Heart right ventricle (tissue), 16 donors: ENCODE data around the gene C14orf132. TPM values are rescaled to one million over a fixed set of nuclear protein-coding genes. Genes with fewer than 3 reads are reported as not detected.

Experiments used
- ATAC-seq, 8 donors: fragments of 200-7000 bp; cut with Tn5 transposase; one replicate each; pipeline ENCODE4 v1.9.1; 2020; ENCODE audit warnings: mild to moderate bottlenecking in 8 of 8, moderate library complexity in 8 of 8, moderate number of reproducible peaks in 1 of 8
- DNase-seq, 2 donors: peaks; one replicate each; pipeline ENCODE4 v3.0.0-alpha.2; 2020
- H3K27ac ChIP-seq, 10 donors: fragments of 200-600 bp; sonication (generic) in 2 of 10; one replicate each; pipeline versions ENCODE4 v1.5.0 to v1.8.0; 2020 to 2022; ENCODE audit warnings: mild to moderate bottlenecking in 3 of 10
- H3K27me3 ChIP-seq, 7 donors: fragments of 200-600 bp; one replicate each; pipeline ENCODE4 v1.8.0; 2021 to 2022; ENCODE audit warnings: mild to moderate bottlenecking in 2 of 7
- H3K36me3 ChIP-seq, 9 donors: fragments of 200-600 bp; sonication (generic) in 1 of 9; one replicate each; pipeline versions ENCODE4 v1.5.0 to v1.8.0; 2020 to 2022; ENCODE audit warnings: mild to moderate bottlenecking in 2 of 9
- H3K4me1 ChIP-seq, 9 donors: fragments of 200-600 bp; sonication (generic) in 1 of 9; one replicate each; pipeline versions ENCODE4 v1.5.0 to v1.8.0; 2020 to 2022; ENCODE audit warnings: mild to moderate bottlenecking in 4 of 9
- H3K4me3 ChIP-seq, 10 donors: fragments of 200-600 bp; sonication (generic) in 2 of 10; one replicate each; pipeline versions ENCODE4 v1.5.0 to v1.8.0; 2020 to 2022; ENCODE audit warnings: mild to moderate bottlenecking in 7 of 10, moderate library complexity in 2 of 10
- H3K9me3 ChIP-seq, 11 donors: fragments of 200-600 bp in 10 of 11; sonication (generic) in 2 of 11; one replicate each; pipeline versions ENCODE4 v1.5.0 to v1.8.0; 2013 to 2022; ENCODE audit warnings: mild to moderate bottlenecking in 2 of 11, control low read depth in 1 of 11, moderate library complexity in 1 of 11
- CTCF ChIP-seq, 9 donors: fragments of 200-600 bp; sonication (generic) in 2 of 9; IDR thresholded peaks; one replicate each; pipeline versions ENCODE4 v1.5.0 to v1.8.0; 2021 to 2022; ENCODE audit warnings: antibody characterized with exemption in 9 of 9, mild to moderate bottlenecking in 5 of 9, moderate library complexity in 1 of 9
- WGBS, 2 donors: extraction: QIAGEN DNeasy Blood & Tissue Kit; methylation state at CpG; one replicate each; pipeline ENCODE4 v1.1.7; 2013; ENCODE audit warnings: inconsistent platforms in 1 of 2; 5-methylcytosine and 5-hydroxymethylcytosine counted together
- intact Hi-C, 10 donors: fragments of 100-400 bp; cut with DNase I; formaldehyde crosslinking; loops; one replicate each; pipeline versions ENCODE4 v1.11.1 to v1.14.2; 2022
- polyA plus RNA-seq, 2 donors: library from polyadenylated mRNA; stranded (reverse); fragments of 200-250 nt; gene quantifications; one replicate each; pipeline ENCODE4 v1.2.3, GENCODE V29; 2013
- total RNA-seq, 10 donors: library from RNA; stranded (reverse); fragmentation: NEBNext Ultra II Directional in 3 of 10; extraction: Animal tissue kit (Norgen Biotek cat#: 25700) in 3 of 10; gene quantifications; one replicate each; pipeline versions ENCODE4 v1.2.1 to v1.2.4, GENCODE V29; 2021 to 2023
- donor health status: Arrhythmogenic right ventricular cardiomyopathy.
- donor health status: ischemic (EF 13 %, LVEDD 7.1; RV severe dilation, severe dysfunction).
- donor health status: healthy with polysubstance abuse.
- donor health status: DM: no; HTN: yes; CAD: no.
- donor health status: DM: no; HTN: no; CAD: no.
- donor health status: ischemic (EF 25% LVEDD 6.9; RV normal size, moderate dysfunction).
- donor health status: ischemic (EF 25% LVEDD 5.7; RV mildly dilated, moderate dysfunction).
- donor health status: healthy.
- donor health status: DM: yes; HTN: yes; CAD: no.
- donor health status: Ischemic cardiomyopathy.
- donor health status: ischemic (EF 35%, LVEDD 5.7; RV mildly dilated, moderate dysfunction).
- donor health status: nonischemic (EF 11% LVEDD 7.7; RV severe dilation, severe dysfunction).
- donor health status: DM: yes; HTN: yes; CAD: no.
- donor health status: PGD.
- donor health status: ischemic (EF 29% LVEDD 5.4; RV normal size, mild dysfunction).
- donor health status: nonischemic (EF 23%, LVEDD 6.1; RV moderate dilation, normal function).

Gene C14orf132
- total and polyA plus RNA-seq, 12 donors = 0.80 to 16.2 (median 2.5) TPM

- H3K4me1 ChIP-seq = peaks cover 0 to 30% (median 6%) of the 10 kb centered on the region in 9 donors
- no peak for TF ChIP-seq CTCF (IDR thresholded peaks at IDR 0.05)
- no peak overlapping the region for H3K27ac ChIP-seq
- H3K27me3 ChIP-seq = no peaks in the 10 kb centered on the region
- intact Hi-C loops = no loop called here
- ATAC-seq (no peak), DNase-seq (no peak)
- H3K36me3 ChIP-seq = no peaks in the 10 kb centered on the region
- peaks cover 0 to 9% (median 0%) of the 10 kb centered on the region in 11 donors for H3K9me3 ChIP-seq
- no peak overlapping the region for H3K4me3 ChIP-seq
Observed at GRCh38 chr14:96049932-96050331, 10.8 kb downstream of the C14orf132 start.

DNA sequence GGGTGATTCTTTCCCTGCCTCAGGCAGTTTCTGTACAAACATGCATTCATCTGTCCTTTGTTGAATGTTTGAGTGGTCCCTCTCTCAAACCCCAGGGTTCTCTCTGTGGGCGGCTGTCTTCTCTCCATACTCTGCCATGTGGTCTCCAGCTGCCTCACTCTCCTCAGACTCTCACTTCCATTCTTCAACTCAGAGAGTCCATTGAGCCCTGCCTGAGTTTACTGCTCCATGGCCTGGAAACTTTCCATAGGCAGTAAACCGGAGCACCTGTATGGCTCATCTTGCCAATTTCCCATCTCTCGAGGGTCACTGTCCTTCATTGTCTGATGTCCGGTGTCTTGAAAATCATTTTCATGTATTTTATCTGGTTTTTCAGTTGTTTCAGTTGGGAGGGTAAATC, 11.3 kb downstream of the C14orf132 start:
- 89 to 91% methylated on average over 4 of the region's 4 CpGs for WGBS, 2 donors
- ATAC-seq (no peak), DNase-seq (no peak)
- H3K36me3 ChIP-seq = no peaks in the 10 kb centered on the region
- no peak for TF ChIP-seq CTCF (IDR thresholded peaks at IDR 0.05)
- intact Hi-C loops = no loop called here
- no peak overlapping the region for H3K4me3 ChIP-seq
- no peak overlapping the region for H3K27ac ChIP-seq
- no peaks in the 10 kb centered on the region for H3K27me3 ChIP-seq
- peaks cover 0 to 7% (median 0%) of the 10 kb centered on the region in 11 donors for H3K9me3 ChIP-seq
- peaks cover 0 to 32% (median 6%) of the 10 kb centered on the region in 9 donors for H3K4me1 ChIP-seq

- Histone ChIP-seq H3K36me3 (no peaks in the 10 kb centered on the region), H3K27ac (no peak overlapping the region), H3K27me3 (no peaks in the 10 kb centered on the region), H3K9me3 (no peaks in the 10 kb centered on the region), H3K4me3 (no peak overlapping the region), H3K4me1 (peaks cover 0 to 34% (median 6%) of the 10 kb centered on the region in 9 donors)
- intact Hi-C loops = no loop called here
- ATAC-seq (no peak), DNase-seq (no peak)
- TF ChIP-seq CTCF (IDR thresholded peaks at IDR 0.05) = no peak
- WGBS, 2 donors = 74 to 87% methylated on average over 3 of the region's 3 CpGs
Observed at GRCh38 chr14:96051231-96051630, 12.1 kb downstream of the C14orf132 start.

- ATAC-seq = no peak
- Histone ChIP-seq H3K9me3 (no peaks in the 10 kb centered on the region), H3K36me3 (no peaks in the 10 kb centered on the region), H3K4me3 (no peak overlapping the region), H3K4me1 (peaks cover 0 to 35% (median 6%) of the 10 kb centered on the region in 9 donors), H3K27ac (no peak overlapping the region), H3K27me3 (no peaks in the 10 kb centered on the region)
- intact Hi-C loops = no loop called here
- no peak for DNase-seq
- TF ChIP-seq CTCF (IDR thresholded peaks at IDR 0.05) = no peak
- WGBS, 2 donors = 78 to 83% methylated on average over 14 of the region's 14 CpGs
Observed at GRCh38 chr14:96051642-96052540, 12.7 kb downstream of the C14orf132 start.
